Measurements from ENCODE around the gene FRAT1.
"Not testable (repeated sequence)": the region's sequence is repeated elsewhere in the genome, so short reads cannot be mapped to it uniquely, and the experiment has no call there.

Gene FRAT1

DNA sequence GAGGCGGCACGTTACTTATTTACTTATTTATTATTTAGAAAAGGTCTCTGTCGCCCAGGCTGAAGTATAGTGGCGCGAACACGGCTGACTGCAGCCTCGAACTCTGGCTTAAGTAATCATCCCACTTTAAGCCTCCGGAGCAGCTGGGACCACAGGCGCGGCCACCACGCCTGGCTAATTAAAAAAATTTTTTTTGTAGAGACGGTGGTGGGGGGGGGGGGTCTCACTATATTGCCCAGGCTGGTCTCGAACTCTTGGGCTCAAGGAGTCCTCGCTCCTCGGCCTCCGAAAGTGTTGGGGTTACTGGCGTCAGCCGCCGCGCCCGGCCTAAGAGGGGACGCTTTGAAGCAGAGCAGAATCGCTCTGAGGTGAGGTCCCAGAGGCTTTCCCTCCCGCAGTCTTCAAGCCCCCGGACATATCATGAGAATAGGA is 16.1 kb downstream of the FRAT1 start:
- no peak for DNase-seq (ENCODE audit: low spot score)

DNA sequence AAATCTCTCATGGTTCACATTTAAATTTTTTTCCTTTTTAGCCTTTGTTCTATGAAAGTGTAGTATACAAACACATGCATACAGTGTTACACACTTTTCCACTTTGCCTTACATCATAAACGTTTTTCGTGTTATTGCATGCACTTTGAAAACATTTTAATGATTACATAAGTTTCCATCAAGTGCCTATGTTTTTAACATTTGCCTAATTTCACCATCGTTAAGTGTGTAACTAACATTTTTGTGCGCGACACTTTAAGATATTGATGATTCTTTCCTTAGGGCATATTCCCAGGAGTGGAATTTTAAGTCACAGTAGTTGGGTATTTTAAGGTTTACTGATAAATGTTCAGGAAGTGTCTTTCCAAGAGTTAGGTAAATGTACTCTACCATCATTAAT is 16.9 kb downstream of the FRAT1 start:
- no peak for DNase-seq (ENCODE audit: low spot score)

DNA sequence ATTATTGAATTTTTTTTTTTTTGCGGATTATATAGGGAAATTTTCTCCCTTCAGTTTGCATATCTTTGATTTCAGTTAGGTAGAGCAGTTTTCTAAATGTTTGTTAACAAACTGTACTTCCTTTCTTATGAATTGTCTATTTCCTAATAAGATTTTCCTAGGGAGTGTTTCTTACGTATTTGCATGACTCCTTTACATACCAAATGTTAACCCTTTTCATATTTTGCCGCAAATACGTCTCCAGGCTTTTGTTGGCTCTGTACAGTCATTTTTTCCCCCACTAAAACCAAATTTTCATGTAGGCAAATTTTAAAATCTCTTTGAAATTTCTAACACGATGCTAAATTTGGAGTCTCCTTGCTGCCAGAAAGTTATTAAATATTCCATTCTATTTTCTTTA is 17.4 kb downstream of the FRAT1 start:
- DNase-seq (ENCODE audit: low spot score) = no peak

- no peak for DNase-seq (ENCODE audit: low spot score)
These were observed 18.1 kb downstream of the FRAT1 start for GRCh38 chr10:97336942-97337831.

GRCh38 chr10:97338041-97338440 is 19.0 kb downstream of the FRAT1 start:
- DNase-seq (ENCODE audit: low spot score) = no peak

DNA sequence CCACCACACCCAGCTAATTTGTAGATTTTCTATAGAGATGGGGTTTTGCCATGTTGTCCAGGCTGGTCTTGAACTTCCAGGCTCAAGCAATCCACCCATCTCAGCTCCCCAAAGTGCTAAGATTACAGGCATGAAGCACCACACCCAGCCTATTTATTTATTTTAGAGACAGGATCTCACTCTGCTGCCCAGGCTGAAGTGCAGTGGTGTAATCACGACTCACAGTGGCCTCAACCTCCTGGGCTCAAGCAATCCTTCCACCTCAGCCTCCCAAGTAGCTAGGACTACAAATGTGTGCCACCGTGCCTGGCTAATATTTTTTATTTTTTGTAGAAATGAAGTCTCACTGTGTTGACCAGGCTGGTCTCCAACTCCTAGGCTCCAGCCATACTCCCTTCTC is 22.3 kb downstream of the FRAT1 start:
- DNase-seq (ENCODE audit: low spot score) = no peak

DNA sequence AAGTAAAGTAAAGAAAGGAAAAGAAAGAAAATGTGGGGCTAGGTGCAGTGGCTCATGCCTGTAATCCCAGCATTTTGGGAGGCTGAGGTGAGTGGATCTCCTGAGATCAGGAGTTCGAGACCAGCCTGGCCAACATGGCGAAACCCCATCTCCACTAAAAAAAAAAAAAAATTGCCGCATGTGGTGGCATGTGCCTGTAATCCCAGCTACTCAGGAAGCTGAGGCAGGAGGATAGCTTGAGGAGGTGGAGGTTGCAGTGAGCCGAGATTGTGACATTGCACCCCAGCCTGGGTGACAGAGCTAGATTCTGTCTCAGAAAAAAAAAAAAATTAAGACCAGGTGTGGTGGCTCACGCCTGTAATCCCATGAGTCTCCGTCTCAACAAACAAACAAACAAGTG is 24.6 kb downstream of the FRAT1 start:
- not testable (repeated sequence) for DNase-seq (ENCODE audit: low spot score)

- no peak for DNase-seq (ENCODE audit: low spot score)
These were observed 28.2 kb downstream of the FRAT1 start for GRCh38 chr10:97347317-97347716.

- no peak for DNase-seq (ENCODE audit: low spot score)
These were observed 30.9 kb downstream of the FRAT1 start for GRCh38 chr10:97349752-97350513.

- no peak for DNase-seq (ENCODE audit: low spot score)
These were observed 34.9 kb downstream of the FRAT1 start for GRCh38 chr10:97353945-97354344.

DNA sequence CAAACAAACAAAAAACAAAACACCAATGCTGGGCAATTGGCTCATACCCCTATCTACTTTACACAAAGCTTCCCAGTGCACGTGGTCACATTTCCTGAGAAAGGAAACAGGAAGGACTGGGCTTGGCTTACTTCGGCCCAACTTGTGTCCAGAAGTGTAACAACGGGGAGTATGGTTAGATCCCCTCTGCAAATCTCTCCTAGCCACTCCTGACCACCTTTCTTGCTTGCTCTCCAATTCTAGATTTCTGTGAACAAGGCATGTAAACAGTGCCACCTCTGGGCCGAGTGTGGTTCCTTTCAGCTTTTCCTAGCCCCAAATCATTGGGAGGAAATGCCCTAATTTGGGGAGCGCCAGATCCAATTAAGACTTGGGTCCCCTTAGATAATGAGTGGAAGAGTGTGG is 36.5 kb downstream of the FRAT1 start:
- DNase-seq (ENCODE audit: low spot score) = peak; percentile 55

DNA sequence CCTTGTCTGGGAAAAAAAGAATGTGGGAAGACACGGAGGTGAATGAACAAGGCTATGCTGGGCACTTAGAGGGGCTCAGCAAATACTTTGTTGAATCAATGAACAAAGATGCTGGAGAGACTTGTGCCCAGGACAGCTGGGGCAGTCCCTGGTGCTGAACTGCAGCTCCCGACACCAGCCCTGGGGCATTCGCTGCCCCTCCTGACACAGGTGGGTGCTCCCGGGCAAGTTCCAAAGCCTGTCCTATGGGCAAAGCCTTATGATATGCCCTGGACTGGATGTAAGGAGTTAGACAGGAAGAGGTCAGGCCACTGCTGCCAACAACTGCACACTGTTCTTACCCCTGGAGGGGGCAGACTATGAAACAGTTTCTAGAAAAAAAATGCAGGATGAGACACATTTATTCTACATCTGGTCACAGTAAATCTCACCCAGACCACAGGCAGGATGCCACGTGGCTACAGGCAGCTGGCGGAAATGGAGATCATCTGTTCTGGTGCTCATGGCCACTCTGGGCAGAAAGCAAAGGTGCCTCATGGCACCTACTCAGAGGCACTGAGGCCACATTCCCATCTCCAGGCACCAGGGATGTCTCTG is 37.3 kb downstream of the FRAT1 start:
- DNase-seq (ENCODE audit: low spot score) = no peak

DNA sequence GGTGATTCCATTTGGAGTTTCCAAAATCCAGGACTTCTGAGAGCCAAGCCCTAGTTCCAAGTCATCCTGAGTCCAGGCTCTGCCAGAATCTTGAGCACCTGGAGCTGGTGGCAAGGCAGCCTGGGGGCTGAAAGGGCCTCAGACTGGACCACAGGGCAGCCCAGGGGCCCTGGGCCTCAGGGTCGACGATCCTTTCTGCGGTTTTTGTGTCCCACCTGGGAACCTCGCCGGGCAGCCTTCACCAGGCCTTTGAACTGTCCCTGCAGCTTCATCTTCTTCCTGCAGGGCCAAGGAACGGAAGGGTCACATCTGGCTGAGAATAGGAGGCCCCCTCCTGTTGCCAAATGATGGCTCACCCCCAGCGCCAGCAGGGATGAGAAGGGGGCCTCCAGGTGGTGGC is 37.8 kb downstream of the FRAT1 start:
- no peak for DNase-seq (ENCODE audit: low spot score)

DNA sequence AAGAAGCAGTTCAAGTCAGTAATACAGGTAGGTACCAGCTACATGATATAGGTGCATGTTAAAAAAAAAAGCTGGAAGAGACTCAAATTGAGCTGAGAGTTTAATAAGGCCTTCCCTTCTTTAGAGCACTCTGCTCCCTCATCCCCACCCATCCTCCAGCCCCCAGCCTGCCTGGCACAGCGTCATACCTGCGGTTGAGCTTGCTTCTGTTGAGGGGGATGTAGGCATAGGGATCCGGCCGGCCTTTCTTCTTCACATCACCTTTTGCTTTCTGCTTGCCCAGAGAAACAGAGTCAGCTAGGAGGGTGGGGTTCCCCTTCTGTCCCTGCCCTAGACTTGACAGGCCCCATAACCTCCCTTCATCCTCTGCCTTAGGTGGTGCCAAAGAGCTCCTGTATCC is 39.3 kb downstream of the FRAT1 start:
- no peak for DNase-seq (ENCODE audit: low spot score)

GRCh38 chr10:97358781-97359180 is 39.7 kb downstream of the FRAT1 start:
- DNase-seq (ENCODE audit: low spot score) = no peak

GRCh38 chr10:97360705-97361536 is 41.9 kb downstream of the FRAT1 start:
- DNase-seq (ENCODE audit: low spot score) = no peak

DNA sequence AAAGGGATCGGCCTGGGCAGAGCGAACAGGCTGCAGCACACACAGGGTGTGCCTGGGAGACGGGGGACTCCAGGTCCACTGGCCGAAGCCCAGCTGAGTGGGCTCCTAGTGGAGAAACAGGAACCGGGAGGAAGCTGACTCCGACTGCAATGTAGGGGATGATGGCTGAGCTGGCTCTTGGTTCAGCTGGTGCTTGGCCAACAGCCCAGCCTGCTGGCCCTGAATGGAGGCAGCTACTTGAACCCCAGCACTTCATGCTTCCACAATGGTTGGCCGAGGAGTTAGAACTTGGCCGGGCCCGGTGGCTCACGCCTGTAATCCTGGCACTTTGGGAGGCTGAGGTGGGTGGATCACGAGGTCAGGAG is 42.4 kb downstream of the FRAT1 start:
- no peak for DNase-seq (ENCODE audit: low spot score)

DNA sequence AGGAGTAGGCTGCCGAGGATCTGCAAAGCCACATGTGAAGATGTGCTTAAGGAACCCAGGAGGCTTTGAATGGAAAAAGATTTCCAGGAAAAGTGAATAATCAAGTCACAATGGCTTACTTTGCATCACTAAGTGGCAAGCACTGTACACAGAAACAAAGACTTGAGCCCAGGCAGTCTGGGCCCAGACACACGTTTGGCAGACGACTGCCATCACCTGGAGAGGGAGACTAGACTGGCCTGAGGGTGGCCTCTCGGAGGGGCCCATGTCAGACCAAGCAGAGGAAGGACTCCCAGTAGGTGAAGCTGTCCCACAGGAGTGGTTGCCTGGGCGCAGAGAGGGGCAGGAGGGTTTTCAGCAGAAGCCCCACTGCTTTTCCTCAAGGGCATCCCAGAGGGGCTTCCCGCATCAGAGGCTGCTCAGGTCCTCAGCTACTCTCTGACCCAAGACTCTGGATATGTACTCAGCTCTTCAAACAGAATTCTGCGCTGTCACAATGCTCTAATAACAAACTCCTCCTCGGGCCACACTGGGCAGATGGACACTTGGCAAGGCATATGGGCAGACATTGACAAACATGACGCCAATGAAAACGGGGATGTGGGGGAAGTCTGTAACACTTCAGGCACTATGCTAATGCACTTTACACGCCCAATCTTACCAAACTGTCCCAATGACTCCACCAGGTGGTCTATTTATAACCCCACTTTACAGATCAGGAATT is 43.4 kb downstream of the FRAT1 start:
- DNase-seq (ENCODE audit: low spot score) = no peak

DNA sequence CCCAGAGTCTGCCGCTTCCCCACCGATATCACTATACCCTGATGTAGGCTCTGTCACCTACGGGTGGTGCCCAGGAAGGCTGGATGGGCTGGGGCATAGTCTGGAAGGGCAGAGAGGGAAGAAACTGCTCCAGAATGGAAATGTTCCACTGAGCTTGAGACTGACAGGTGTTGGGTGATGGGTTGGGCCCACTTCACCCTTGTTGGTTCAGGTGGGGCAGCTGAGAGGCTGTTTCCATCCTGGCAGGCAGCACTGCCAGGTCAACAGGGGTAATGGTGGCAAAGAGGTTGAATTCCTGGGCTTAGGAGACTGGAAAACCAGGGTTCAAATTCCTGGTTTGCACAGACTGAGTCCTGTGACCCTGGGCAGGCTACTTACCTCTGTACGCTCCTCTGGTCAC is 44.0 kb downstream of the FRAT1 start:
- DNase-seq (ENCODE audit: low spot score) = no peak

DNA sequence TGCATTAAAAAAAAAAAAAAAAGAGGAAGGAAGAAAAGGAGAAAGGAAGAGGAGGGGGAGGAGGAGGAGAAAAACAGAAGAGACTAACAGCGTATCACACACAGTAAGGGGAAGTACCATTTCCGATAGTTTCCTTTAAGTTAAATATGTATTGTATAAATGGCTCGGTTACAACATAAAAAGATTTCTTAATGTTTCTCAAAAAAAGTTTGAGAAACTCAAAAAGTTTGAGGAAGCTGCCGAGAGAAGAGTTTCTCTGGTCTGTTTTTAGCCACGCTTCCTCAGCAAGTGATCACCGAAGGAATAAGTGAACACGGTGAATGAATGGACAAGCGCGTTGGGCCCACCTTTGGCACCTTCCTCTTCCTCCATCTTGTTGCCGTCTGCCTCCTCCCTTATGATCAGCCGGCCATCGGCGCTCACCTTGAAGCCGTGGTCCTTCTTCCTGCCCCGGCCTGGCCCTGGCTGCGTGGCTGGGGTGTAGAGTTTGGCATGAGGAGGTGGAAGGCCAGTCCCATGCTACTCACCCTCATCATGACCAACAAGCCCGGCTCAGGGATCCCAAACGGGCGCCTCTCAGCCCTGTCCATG is 46.8 kb downstream of the FRAT1 start:
- DNase-seq (ENCODE audit: low spot score) = no peak

- DNase-seq (ENCODE audit: low spot score) = no peak
These were observed 47.5 kb downstream of the FRAT1 start for GRCh38 chr10:97366572-97366971.
